GM13977 (cell line): ENCODE data around the gene TLR8.

Experiments used
- DNase-seq: peaks from one replicate; pipeline ENCODE4 v3.0.0; 2012; ENCODE audit warnings: low spot score
- CTCF ChIP-seq: IDR thresholded peaks from 2 replicates; pipeline ENCODE4 v1.5.1; 2012; ENCODE audit warnings: mild to moderate bottlenecking, control low read depth; ENCODE audit not compliant: insufficient read depth; ENCODE audit errors: extremely low read depth, missing control alignments
- in situ Hi-C: fragments of 300-500 bp; cut with MboI; formaldehyde crosslinking; loops from one replicate; pipeline ENCODE4 v1.12.0; 2022; ENCODE audit warnings: low sequenced_read_pairs, low pct_unique_long_range_greater_than_20kb, mixed read lengths, inconsistent platforms; ENCODE audit not compliant: unreplicated experiment

Gene TLR8

GRCh38 chrX:12919620-12920019 is 13.2 kb downstream of the TLR8 start:
- DNase-seq: no peak
- in situ Hi-C loops: no loop called here
- no peak for TF ChIP-seq CTCF

GRCh38 chrX:12920990-12921389 is 14.6 kb downstream of the TLR8 start:
- DNase-seq: no peak
- no peak for TF ChIP-seq CTCF
- in situ Hi-C loops: no loop called here

- DNase-seq: no peak
- in situ Hi-C loops: no loop called here
- TF ChIP-seq CTCF: no peak
Measured at GRCh38 chrX:12921886-12922598, 15.6 kb downstream of the TLR8 start.

- no peak for TF ChIP-seq CTCF
- no peak for DNase-seq
- in situ Hi-C loops: no loop called here
Measured at GRCh38 chrX:12922599-12922919, 16.1 kb downstream of the TLR8 start.

- in situ Hi-C loops: no loop called here
- DNase-seq: no peak
- TF ChIP-seq CTCF: no peak
Measured at GRCh38 chrX:12929701-12930100, 23.3 kb downstream of the TLR8 start.

GRCh38 chrX:12930150-12930549 is 23.7 kb downstream of the TLR8 start:
- DNase-seq: no peak
- no peak for TF ChIP-seq CTCF
- in situ Hi-C loops: no loop called here
